ENCODE data around the gene FBN2.

FBN2 gene

GRCh38 chr5:128213833-128214232 lies 324.2 kb downstream of the FBN2 start:
- no peak for DNase-seq (ENCODE audit: low read depth in 3 of 3, low spot score in 1 of 3)

- DNase-seq (ENCODE audit: low read depth in 3 of 3, low spot score in 1 of 3) = no peak
Observed at GRCh38 chr5:128213340-128213739, 324.7 kb downstream of the FBN2 start.

GRCh38 chr5:128212191-128212806 lies 325.7 kb downstream of the FBN2 start:
- no peak for DNase-seq (ENCODE audit: low read depth in 3 of 3, low spot score in 1 of 3)

- DNase-seq (ENCODE audit: low read depth in 3 of 3, low spot score in 1 of 3) = no peak
Observed at GRCh38 chr5:128208436-128208835, 329.6 kb downstream of the FBN2 start.

All from stimulated activated CD4-positive, alpha-beta T cell treated with anti-CD3 and anti-CD28 coated beads, TNF-alpha, amount 100 ng/mL, for 1 hour (primary cell).